ENCODE results near the gene DIP2A.
"Not testable (repeated sequence)": the region's sequence is repeated elsewhere in the genome, so short reads cannot be mapped to it uniquely, and the experiment has no call there.

The DIP2A gene

GRCh38 chr21:46482846-46483231 lies 24.1 kb downstream of the DIP2A start:
- DNase-seq, result no peak

- DNase-seq, result no peak
Measured at GRCh38 chr21:46483300-46484295, 24.9 kb downstream of the DIP2A start.

- DNase-seq, result no peak
Measured at GRCh38 chr21:46486481-46487126, 27.9 kb downstream of the DIP2A start.

GRCh38 chr21:46489162-46489663 lies 30.5 kb downstream of the DIP2A start:
- DNase-seq, result no peak

GRCh38 chr21:46489800-46490199 lies 31.1 kb downstream of the DIP2A start:
- no peak for DNase-seq

- no peak for DNase-seq
Measured at GRCh38 chr21:46491553-46491952, 32.9 kb downstream of the DIP2A start.

- DNase-seq, result no peak
Measured at GRCh38 chr21:46492851-46493250, 34.2 kb downstream of the DIP2A start.

- DNase-seq, result no peak
Measured at GRCh38 chr21:46493828-46494227, 35.1 kb downstream of the DIP2A start.

- DNase-seq, result no peak
Measured at GRCh38 chr21:46498335-46499050, 39.8 kb downstream of the DIP2A start.

GRCh38 chr21:46500224-46500861 lies 41.7 kb downstream of the DIP2A start:
- no peak for DNase-seq

GRCh38 chr21:46503922-46504550 lies 45.3 kb downstream of the DIP2A start:
- DNase-seq, result no peak

- DNase-seq, result no peak
Measured at GRCh38 chr21:46504666-46505065, 46.0 kb downstream of the DIP2A start.

GRCh38 chr21:46507562-46507961 lies 48.9 kb downstream of the DIP2A start:
- no peak for DNase-seq

GRCh38 chr21:46509741-46510502 lies 51.2 kb downstream of the DIP2A start:
- DNase-seq, result no peak

GRCh38 chr21:46515109-46515508 lies 56.4 kb downstream of the DIP2A start:
- no peak for DNase-seq

- DNase-seq, result no peak
Measured at GRCh38 chr21:46516068-46516467, 57.4 kb downstream of the DIP2A start.

GRCh38 chr21:46517361-46517760 lies 58.7 kb downstream of the DIP2A start:
- DNase-seq, result no peak

- peak; percentile 5 for DNase-seq
Measured at GRCh38 chr21:46518983-46519583, 60.4 kb downstream of the DIP2A start.

GRCh38 chr21:46527393-46527792 lies 68.7 kb downstream of the DIP2A start:
- DNase-seq, result not testable (repeated sequence)

- no peak for DNase-seq
Measured at GRCh38 chr21:46527801-46528200, 69.1 kb downstream of the DIP2A start.

GRCh38 chr21:46532080-46532479 lies 73.4 kb downstream of the DIP2A start:
- DNase-seq, result no peak

All from fibroblast of skin of abdomen (primary cell).